SK-N-SH (cell line): Measurements from ENCODE around the gene ZNF512B. TPM values are rescaled to one million over a fixed set of nuclear protein-coding genes. Genes with fewer than 3 reads are reported as not detected.

Source experiments
- CTCF ChIA-PET: fragments of 300-600, 350-600 bp; formaldehyde crosslinking; extraction: SDS; loops from one replicate; lab custom pipeline; 2021; lab: Yijun Ruan, JAX
- POLR2A ChIA-PET: fragments of 350-600 bp; sonication (Branson Sonifier 250); formaldehyde crosslinking; extraction: SDS; loops from one replicate; lab custom pipeline; 2020; ENCODE audit warnings: antibody characterized with exemption, inconsistent platforms; lab: Yijun Ruan, JAX
- DNase-seq: peaks from one replicate; pipeline ENCODE4 v3.0.0; 2012
- H2AFZ ChIP-seq: fragments of 200-600 bp; sonication (generic); 2 replicates; pipeline ENCODE4 v1.8.1; 2016; ENCODE audit warnings: antibody characterized with exemption, mild to moderate bottlenecking, low read depth
- H3F3A ChIP-seq: fragments of 200-600 bp; sonication (generic); replicated peaks from 2 replicates; pipeline ENCODE3; 2016; ENCODE audit warnings: antibody characterized with exemption, mild to moderate bottlenecking; ENCODE audit not compliant: insufficient read depth
- H3K27ac ChIP-seq, 2 experiments: fragments of 200-500 bp in 1 of 2; fragments of 200-600 bp in 1 of 2; sonication (Bioruptor generic) in 1 of 2; sonication (generic), shearing (Covaris generic) in 1 of 2; 2 replicates each; pipeline versions ENCODE4 v1.5.1 to v1.6.1; 2014 to 2016; ENCODE audit warnings: low read depth in 2 of 2, inconsistent platforms in 1 of 2, low read length in 1 of 2, mild to moderate bottlenecking in 1 of 2, mixed read lengths in 1 of 2
- H3K27me3 ChIP-seq: fragments of 200-600 bp; sonication (generic), shearing (Covaris generic); 2 replicates; pipeline ENCODE4 v1.6.1; 2016; ENCODE audit warnings: mixed run types; ENCODE audit not compliant: insufficient read depth
- H3K36me3 ChIP-seq, 2 experiments: fragments of 200-500 bp in 1 of 2; fragments of 200-600 bp in 1 of 2; sonication (Bioruptor generic) in 1 of 2; sonication (generic) in 1 of 2; replicated peaks in 1 of 2; 2 replicates each; pipeline versions ENCODE3 to v1.5.1; 2014 to 2016; ENCODE audit warnings: low read length in 1 of 2, mild to moderate bottlenecking in 1 of 2; ENCODE audit not compliant: insufficient read depth in 2 of 2, control insufficient read depth in 1 of 2
- H3K4me1 ChIP-seq, 2 experiments: fragments of 200-500 bp in 1 of 2; fragments of 200-600 bp in 1 of 2; sonication (Bioruptor generic) in 1 of 2; sonication (generic), shearing (Covaris generic) in 1 of 2; 2 replicates each; pipeline versions ENCODE4 v1.5.1 to v1.6.1; 2014 to 2016; ENCODE audit warnings: low read depth in 1 of 2, low read length in 1 of 2, mixed run types in 1 of 2; ENCODE audit not compliant: insufficient read depth in 2 of 2, control insufficient read depth in 1 of 2
- H3K4me2 ChIP-seq: fragments of 200-600 bp; sonication (generic), shearing (Covaris generic); 2 replicates; pipeline ENCODE4 v1.6.1; 2017; ENCODE audit warnings: mixed run types
- H3K4me3 ChIP-seq, 2 experiments: fragments of 200-500 bp in 1 of 2; fragments of 200-600 bp in 1 of 2; sonication (Bioruptor generic) in 1 of 2; sonication (generic), shearing (Covaris generic) in 1 of 2; 2 replicates each; pipeline versions ENCODE4 v1.5.1 to v1.8.1; 2014 to 2016; ENCODE audit warnings: low read depth in 2 of 2, inconsistent platforms in 1 of 2, low read length in 1 of 2, mild to moderate bottlenecking in 1 of 2, mixed read lengths in 1 of 2, moderate library complexity in 1 of 2
- H3K79me2 ChIP-seq: fragments of 200-600 bp; sonication (generic); 2 replicates; pipeline ENCODE4 v1.8.1; 2017; ENCODE audit warnings: mild to moderate bottlenecking; ENCODE audit not compliant: insufficient read depth
- H3K9ac ChIP-seq: fragments of 200-600 bp; sonication (generic); 2 replicates; pipeline ENCODE4 v1.6.1; 2017; ENCODE audit warnings: mixed run types
- H3K9me2 ChIP-seq: fragments of 200-600 bp; sonication (generic); 2 replicates; pipeline ENCODE4 v1.6.1; 2017; ENCODE audit warnings: mixed run types
- H3K9me3 ChIP-seq: fragments of 200-600 bp; sonication (generic); 2 replicates; pipeline ENCODE4 v1.6.1; 2017; ENCODE audit warnings: mixed run types, mild to moderate bottlenecking, moderate library complexity
- H4K20me1 ChIP-seq: fragments of 200-600 bp; sonication (generic); 2 replicates; pipeline ENCODE4 v1.6.1; 2017; ENCODE audit warnings: mild to moderate bottlenecking, mixed run types; ENCODE audit not compliant: insufficient read depth
- CHD2 ChIP-seq: fragments of 150-350 bp; IDR thresholded peaks from 2 replicates; pipeline ENCODE4 v1.6.1; 2018; ENCODE audit warnings: low read length; ENCODE audit not compliant: partially characterized antibody
- EP300 ChIP-seq, 2 experiments: IDR thresholded peaks; 2 replicates each; pipeline versions ENCODE4 v1.4.0 to v1.6.1; 2012; ENCODE audit warnings: borderline replicate concordance in 1 of 2, low read depth in 1 of 2, low read length in 1 of 2
- FOXM1 ChIP-seq: IDR thresholded peaks from 2 replicates; pipeline ENCODE4 v1.4.0; 2012; ENCODE audit warnings: low read depth, mild to moderate bottlenecking
- GABPA ChIP-seq: IDR thresholded peaks from 2 replicates; pipeline ENCODE4 v1.4.0; 2012; ENCODE audit warnings: low read depth, mild to moderate bottlenecking
- JUND ChIP-seq: IDR thresholded peaks from 2 replicates; pipeline ENCODE4 v1.4.0; 2012
- MEF2A ChIP-seq: IDR thresholded peaks from 2 replicates; pipeline ENCODE4 v1.4.0; 2012; ENCODE audit warnings: low read depth, borderline replicate concordance
- MXI1 ChIP-seq: IDR thresholded peaks from 2 replicates; pipeline ENCODE4 v1.6.1; 2012; ENCODE audit warnings: mild to moderate bottlenecking, low read depth, low read length, improper control_type of control experiment
- POLR2AphosphoS5 ChIP-seq: IDR thresholded peaks from 2 replicates; pipeline ENCODE4 v1.6.1; 2012; ENCODE audit warnings: low read depth, low read length
- RAD21 ChIP-seq: IDR thresholded peaks from 2 replicates; pipeline ENCODE4 v1.6.1; 2012; ENCODE audit warnings: mild to moderate bottlenecking, low read length
- RCOR1 ChIP-seq: fragments of 150-350 bp; IDR thresholded peaks from 2 replicates; pipeline ENCODE4 v1.6.1; 2017; ENCODE audit warnings: antibody characterized with exemption, low read length
- RFX5 ChIP-seq: IDR thresholded peaks from 2 replicates; pipeline ENCODE4 v1.6.1; 2012; ENCODE audit warnings: mild to moderate bottlenecking, improper control_type of control experiment, low read length
- RXRA ChIP-seq: IDR thresholded peaks from 2 replicates; pipeline ENCODE4 v1.4.0; 2012; ENCODE audit warnings: low read depth, mild to moderate bottlenecking, borderline replicate concordance
- SIN3A ChIP-seq: IDR thresholded peaks from 2 replicates; pipeline ENCODE4 v1.6.1; 2012; ENCODE audit warnings: low read depth, mild to moderate bottlenecking, low read length, moderate library complexity, borderline replicate concordance
- SMC3 ChIP-seq: IDR thresholded peaks from 2 replicates; pipeline ENCODE4 v1.6.1; 2012; ENCODE audit warnings: low read depth, low read length, improper control_type of control experiment
- TEAD4 ChIP-seq: IDR thresholded peaks from 2 replicates; pipeline ENCODE4 v1.4.0; 2012; ENCODE audit warnings: mild to moderate bottlenecking, borderline replicate concordance; ENCODE audit not compliant: insufficient read depth
- WGBS: methylation state at CpG from one replicate; pipeline ENCODE4 v1.1.6; 2017; ENCODE audit warnings: low lambda C conversion rate; 5-methylcytosine and 5-hydroxymethylcytosine counted together
- polyA plus RNA-seq, 3 experiments: library from polyadenylated mRNA; depleted of rRNA; stranded (reverse); fragments of >200 nt; gene quantifications; 2 replicates each; pipeline ENCODE4 v1.2.3, GENCODE V29; 2012
- TF ChIP-seq, protein P1 (sequence below): fragments of 200-600 bp; sonication (generic); IDR thresholded peaks from 2 replicates; pipeline ENCODE4 v1.6.1; 2017; ENCODE audit warnings: antibody characterized with exemption, mild to moderate bottlenecking, moderate library complexity
- TF ChIP-seq, protein P2 (sequence below): IDR thresholded peaks from 2 replicates; pipeline ENCODE4 v1.4.0; 2012; ENCODE audit warnings: low read depth, borderline replicate concordance
- TF ChIP-seq, protein P3 (sequence below): fragments of 150-350 bp; IDR thresholded peaks from 2 replicates; pipeline ENCODE4 v1.6.1; 2017; ENCODE audit warnings: antibody characterized with exemption, low read length, low read depth, borderline replicate concordance
- TF ChIP-seq, protein P4 (sequence below): IDR thresholded peaks from 2 replicates; pipeline ENCODE4; 2012

ZNF512B gene
- polyA plus RNA-seq, 1 of the 3 experiments (the other 2 are of a cell fraction): 11.8 TPM

DNA sequence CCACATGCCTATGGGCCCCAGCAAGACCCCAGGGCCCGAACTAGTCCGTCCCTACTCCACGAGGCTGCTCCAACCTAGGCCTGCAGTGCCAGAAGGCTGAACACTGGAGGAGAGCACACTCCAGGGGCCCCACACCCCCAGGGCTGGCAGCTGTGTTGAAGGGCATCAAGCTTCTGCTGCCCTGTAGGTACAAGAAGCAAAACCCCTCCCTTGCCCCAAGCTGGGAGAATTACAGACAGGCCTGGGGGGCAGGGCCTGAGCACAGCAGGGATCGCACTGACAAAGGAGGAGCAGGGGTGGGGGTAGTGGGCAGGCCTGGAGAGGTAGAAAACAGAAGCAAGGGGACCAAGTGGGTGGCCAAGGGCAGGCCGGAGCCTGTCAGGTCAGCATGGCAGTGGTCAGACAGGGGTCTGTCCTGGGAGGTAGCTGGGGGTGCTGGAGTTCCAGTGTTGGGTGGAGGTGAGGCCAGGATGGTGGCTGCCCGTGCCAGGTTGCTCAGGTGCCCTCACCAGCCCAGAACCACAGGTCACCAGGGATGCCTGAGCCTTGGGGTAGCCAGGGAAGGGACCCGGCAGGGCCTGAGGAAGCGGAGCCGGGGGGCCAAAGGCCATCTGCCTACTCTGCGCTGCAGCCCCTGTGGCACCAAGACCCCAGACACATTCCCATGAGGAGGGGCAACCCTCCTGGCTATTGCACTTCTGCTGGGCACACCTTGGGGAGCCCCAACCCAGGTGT, 10.6 kb downstream of the ZNF512B start (continued):
- TF ChIP-seq, protein P1, sequence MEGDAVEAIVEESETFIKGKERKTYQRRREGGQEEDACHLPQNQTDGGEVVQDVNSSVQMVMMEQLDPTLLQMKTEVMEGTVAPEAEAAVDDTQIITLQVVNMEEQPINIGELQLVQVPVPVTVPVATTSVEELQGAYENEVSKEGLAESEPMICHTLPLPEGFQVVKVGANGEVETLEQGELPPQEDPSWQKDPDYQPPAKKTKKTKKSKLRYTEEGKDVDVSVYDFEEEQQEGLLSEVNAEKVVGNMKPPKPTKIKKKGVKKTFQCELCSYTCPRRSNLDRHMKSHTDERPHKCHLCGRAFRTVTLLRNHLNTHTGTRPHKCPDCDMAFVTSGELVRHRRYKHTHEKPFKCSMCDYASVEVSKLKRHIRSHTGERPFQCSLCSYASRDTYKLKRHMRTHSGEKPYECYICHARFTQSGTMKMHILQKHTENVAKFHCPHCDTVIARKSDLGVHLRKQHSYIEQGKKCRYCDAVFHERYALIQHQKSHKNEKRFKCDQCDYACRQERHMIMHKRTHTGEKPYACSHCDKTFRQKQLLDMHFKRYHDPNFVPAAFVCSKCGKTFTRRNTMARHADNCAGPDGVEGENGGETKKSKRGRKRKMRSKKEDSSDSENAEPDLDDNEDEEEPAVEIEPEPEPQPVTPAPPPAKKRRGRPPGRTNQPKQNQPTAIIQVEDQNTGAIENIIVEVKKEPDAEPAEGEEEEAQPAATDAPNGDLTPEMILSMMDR: no peak
- TF ChIP-seq RCOR1: no peak
- TF ChIP-seq, protein P2, sequence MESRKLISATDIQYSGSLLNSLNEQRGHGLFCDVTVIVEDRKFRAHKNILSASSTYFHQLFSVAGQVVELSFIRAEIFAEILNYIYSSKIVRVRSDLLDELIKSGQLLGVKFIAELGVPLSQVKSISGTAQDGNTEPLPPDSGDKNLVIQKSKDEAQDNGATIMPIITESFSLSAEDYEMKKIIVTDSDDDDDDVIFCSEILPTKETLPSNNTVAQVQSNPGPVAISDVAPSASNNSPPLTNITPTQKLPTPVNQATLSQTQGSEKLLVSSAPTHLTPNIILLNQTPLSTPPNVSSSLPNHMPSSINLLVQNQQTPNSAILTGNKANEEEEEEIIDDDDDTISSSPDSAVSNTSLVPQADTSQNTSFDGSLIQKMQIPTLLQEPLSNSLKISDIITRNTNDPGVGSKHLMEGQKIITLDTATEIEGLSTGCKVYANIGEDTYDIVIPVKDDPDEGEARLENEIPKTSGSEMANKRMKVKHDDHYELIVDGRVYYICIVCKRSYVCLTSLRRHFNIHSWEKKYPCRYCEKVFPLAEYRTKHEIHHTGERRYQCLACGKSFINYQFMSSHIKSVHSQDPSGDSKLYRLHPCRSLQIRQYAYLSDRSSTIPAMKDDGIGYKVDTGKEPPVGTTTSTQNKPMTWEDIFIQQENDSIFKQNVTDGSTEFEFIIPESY: no peak

DNA sequence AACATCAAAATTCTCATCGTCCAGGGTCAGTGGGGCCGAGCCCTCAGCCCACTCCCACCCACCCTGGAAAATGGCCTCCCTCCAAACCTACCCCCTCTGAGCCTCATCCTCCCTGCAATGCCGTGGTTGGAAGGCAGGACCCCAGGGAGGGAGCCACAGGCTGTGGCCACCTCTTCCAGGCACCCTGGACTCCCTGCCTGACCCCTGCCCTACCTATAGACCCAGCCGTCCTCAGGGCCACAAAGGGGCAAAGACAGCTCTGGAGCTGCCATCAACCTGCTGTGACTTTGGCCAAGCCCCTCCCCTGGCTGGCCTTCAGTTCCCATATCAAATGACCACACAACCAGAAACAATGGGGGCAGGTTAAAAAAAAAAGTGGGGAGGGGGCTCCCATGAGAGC, 11.3 kb downstream of the ZNF512B start:
- Histone ChIP-seq H3K4me3 (no peak overlapping the region), H3K4me1 (peaks cover 6 to 21% of the 10 kb centered on the region in 2 experiments; a peak in 1 of 4 replicates), H3K36me3 (peaks cover 0 to 42% of the 10 kb centered on the region in 2 experiments), H2AFZ (no peak overlapping the region), H3K79me2 (peaks cover 27% of the 10 kb centered on the region), H3F3A (peaks cover 8% of the 10 kb centered on the region), H3K27ac (no peak overlapping the region), H3K9me3 (no peaks in the 10 kb centered on the region), H4K20me1 (peaks cover 16% of the 10 kb centered on the region), H3K9me2 (no peaks in the 10 kb centered on the region), H3K27me3 (no peaks in the 10 kb centered on the region), H3K9ac (no peak overlapping the region), H3K4me2 (no peak overlapping the region)
- POLR2A ChIA-PET: no interaction called here
- WGBS: 94% methylated on average over 2 of the region's 4 CpGs
- DNase-seq: no peak
- no peak for TF ChIP-seq MXI1
- TF ChIP-seq CHD2: no peak
- TF ChIP-seq, protein P3, sequence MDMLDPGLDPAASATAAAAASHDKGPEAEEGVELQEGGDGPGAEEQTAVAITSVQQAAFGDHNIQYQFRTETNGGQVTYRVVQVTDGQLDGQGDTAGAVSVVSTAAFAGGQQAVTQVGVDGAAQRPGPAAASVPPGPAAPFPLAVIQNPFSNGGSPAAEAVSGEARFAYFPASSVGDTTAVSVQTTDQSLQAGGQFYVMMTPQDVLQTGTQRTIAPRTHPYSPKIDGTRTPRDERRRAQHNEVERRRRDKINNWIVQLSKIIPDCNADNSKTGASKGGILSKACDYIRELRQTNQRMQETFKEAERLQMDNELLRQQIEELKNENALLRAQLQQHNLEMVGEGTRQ: no peak
- TF ChIP-seq SMC3: no peak
- TF ChIP-seq FOXM1: no peak
- TF ChIP-seq POLR2AphosphoS5: no peak
- no peak for TF ChIP-seq TEAD4
- TF ChIP-seq RFX5: no peak
- TF ChIP-seq GABPA: no peak
- TF ChIP-seq, protein P4, sequence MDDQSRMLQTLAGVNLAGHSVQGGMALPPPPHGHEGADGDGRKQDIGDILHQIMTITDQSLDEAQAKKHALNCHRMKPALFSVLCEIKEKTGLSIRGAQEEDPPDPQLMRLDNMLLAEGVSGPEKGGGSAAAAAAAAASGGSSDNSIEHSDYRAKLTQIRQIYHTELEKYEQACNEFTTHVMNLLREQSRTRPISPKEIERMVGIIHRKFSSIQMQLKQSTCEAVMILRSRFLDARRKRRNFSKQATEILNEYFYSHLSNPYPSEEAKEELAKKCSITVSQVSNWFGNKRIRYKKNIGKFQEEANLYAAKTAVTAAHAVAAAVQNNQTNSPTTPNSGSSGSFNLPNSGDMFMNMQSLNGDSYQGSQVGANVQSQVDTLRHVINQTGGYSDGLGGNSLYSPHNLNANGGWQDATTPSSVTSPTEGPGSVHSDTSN: no peak
- TF ChIP-seq, protein P1: no peak
- TF ChIP-seq RXRA: no peak
- no peak for TF ChIP-seq SIN3A
- TF ChIP-seq EP300 (IDR thresholded peaks at IDR 0.05; ENCODE audit: borderline replicate concordance in 1 of 2, low read depth in 1 of 2, low read length in 1 of 2): no peak
- TF ChIP-seq, protein P2: no peak
- no peak for TF ChIP-seq RAD21
- no peak for TF ChIP-seq JUND
- no peak for TF ChIP-seq MEF2A
- CTCF ChIA-PET: interaction anchor here (1.0 to 4.8 kb wide), 3 partner anchors 16 to 48 kb away, joined by 5 to 32 read pairs (median 6); partner anchors contain the start of gene PRPF6
